Stomach (tissue), 4 donors: ENCODE data around the gene TSHZ2.

Source experiments
- CTCF ChIP-seq, 7 experiments: fragments of 450-650 bp in 4 of 7; fragments of 200-600 bp in 3 of 7; sonication (generic) in 3 of 7; IDR thresholded peaks; one replicate each; pipeline ENCODE4 v1.5.1; 2016 to 2019; ENCODE audit warnings: antibody characterized with exemption in 7 of 7, control low read depth in 2 of 7, mild to moderate bottlenecking in 1 of 7
- POLR2A ChIP-seq, 4 donors: fragments of 450-650 bp; IDR thresholded peaks; one replicate each; pipeline ENCODE4 v1.6.1; 2016; ENCODE audit warnings: antibody characterized with exemption in 4 of 4, control low read depth in 2 of 4, mild to moderate bottlenecking in 1 of 4, moderate library complexity in 1 of 4

- TF ChIP-seq CTCF (IDR thresholded peaks at IDR 0.05) (no peak), POLR2A (IDR thresholded peaks at IDR 0.05) (no peak)
Measured at GRCh38 chr20:53084408-53084997, 112.3 kb downstream of the TSHZ2 start.
